NCI-H2227 treated with DMSO at 0.1 percent for 48 hours (cell line): ENCODE results near the gene APH1B.
A peak's percentile ranks its signal among the peaks of the same experiment; 100 is the strongest.
"Not testable (repeated sequence)": the region's sequence is repeated elsewhere in the genome, so short reads cannot be mapped to it uniquely, and the experiment has no call there.

Experiments used
- DNase-seq: peaks from one replicate; lab custom pipeline; 2025; lab: John Stamatoyannopoulos, UW

The APH1B gene

DNA sequence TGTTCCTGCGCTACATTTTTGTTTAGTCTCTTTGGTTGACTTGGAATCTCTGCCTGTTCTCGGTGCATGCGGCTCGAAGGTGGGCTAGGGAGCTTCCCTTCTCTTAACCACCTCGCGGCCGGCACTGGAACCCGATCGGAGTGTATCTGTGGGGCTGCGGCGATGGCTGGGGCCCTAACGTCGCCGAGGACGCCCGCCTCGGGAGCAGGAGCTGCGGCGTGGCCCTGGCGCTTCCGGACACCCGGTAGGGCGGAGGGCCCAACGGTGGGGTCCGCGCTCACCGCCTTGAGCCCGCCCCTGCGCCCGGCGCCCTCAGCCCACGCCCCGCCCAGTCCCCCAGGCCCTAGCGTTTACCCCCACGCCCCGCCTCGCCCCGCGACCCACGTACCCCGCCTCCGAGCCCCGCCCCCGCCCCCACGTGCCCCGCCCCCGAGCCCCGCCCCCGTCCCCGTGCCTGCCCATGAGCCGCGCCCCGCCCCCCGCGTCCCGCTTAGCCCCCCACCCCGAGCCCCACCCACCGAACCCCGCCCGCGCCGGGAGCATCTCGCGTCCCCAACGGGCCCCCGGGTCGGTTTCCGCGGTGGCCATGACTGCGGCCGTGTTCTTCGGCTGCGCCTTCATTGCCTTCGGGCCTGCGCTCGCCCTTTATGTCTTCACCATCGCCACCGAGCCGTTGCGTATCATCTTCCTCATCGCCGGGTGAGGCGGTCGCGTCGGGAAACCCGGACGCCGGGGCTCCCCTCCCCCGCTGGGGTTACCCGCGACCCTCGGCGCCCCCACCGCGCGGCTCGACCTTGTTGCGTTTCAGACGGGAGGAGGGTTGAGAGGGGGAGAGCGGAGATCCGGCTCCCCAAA is at the start of gene APH1B:
Gene APH1B, plus strand, starts transcription at position 568 of the 855 bp plus-strand sequence. Its CDS starts 19 bp downstream, at position 587.
- peak; percentile 27 for DNase-seq

DNA sequence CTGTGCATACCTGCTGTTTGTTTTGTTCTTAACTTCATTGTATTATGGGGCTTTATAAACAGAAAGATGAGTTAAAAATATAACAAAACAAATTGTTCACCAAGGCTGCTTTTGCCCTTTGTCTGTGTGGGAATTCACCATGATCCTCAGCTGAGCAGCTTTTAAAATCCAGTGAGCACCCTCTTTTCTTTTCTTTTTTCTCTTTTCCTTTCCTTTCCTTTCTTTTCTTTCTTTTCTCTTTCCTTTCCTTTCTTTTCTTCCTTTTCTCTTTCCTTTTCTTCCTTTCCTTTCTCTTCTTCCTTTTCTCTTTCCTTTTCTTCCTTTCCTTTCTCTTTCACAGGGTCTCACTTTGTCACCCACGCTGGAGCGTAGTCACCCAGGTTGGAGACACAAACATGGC is 49.7 kb upstream of the APH1B start:
- no peak for DNase-seq

DNA sequence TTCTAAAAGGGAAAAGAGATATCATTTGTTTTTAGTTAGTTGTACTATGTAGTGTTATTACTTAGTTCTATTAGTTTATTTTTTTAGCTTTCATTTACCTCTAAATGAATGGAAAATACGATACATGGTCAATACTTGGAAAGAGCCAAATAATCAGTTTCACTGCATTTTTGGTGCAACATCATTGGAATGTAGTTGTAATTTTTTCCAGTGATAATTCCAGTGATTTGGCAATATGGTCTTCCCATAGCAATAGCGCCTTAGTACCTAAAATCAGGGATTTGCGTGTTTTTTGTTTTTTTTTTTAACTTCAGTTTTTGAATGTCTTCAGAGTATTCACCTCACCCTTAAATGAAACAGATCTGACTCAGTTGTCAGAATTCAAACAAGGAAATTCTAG is 46.2 kb upstream of the APH1B start:
- DNase-seq: no peak

GRCh38 chr15:63231706-63232105 is 45.7 kb upstream of the APH1B start:
- DNase-seq: no peak

DNA sequence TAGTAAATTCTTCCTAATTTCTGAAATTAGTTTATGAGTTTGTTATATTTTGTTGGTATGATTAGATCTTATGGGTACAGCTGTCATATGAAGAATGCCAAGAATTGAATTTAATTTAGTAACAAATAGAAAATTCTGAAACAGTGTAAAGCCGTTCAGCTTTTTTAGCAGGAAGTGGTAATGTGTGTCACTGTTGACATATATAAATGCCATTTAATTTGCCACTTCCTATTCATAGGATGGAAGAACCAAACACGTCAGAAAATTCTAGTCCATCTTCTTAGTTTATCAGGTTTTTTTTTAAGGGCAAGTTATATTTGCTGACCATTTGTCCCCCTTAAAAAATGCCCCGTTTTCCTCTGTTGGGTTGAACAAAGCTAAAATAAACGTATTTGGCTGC is 45.0 kb upstream of the APH1B start:
- no peak for DNase-seq

DNA sequence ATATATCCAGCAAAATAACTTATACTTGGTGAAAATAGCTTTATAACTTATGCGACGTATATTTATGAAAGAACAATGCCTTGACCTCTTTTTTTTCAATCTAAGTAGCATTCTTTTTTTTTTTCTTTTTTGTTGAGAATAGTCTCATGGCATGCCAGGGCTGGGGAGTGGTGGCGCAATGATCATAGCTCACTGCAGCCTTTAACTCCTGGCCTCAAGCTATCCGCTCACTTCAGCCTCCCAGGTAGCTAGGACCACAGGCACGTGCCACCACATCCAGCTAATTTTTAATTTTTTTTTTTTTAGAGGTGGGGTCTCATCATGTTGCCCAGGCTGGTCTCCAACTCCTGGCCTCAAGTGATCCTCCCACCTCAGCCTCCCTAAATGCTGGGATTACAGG is 44.5 kb upstream of the APH1B start:
- no peak for DNase-seq

GRCh38 chr15:63233667-63234423 is 43.6 kb upstream of the APH1B start:
- DNase-seq: no peak

DNA sequence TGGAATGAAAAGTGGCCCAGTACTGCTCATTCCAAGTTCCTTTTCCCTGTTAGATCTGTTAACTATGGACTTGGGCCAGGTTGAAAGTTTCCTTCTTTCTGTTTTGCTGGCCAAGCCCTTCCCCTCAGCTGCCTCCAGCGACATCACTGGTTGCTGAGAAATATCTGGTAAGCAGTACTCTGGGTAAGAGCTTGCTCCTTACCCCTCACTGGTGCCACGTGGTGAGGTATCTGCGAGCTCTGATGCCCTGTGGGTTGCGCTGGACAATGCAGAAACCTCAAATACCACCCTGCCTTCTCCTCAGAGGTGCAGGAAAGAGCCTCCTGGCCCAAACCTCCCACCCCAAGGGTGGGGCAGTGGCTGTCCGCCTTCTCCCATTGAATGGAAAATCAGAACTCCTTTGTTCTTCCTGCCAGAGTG is 42.9 kb upstream of the APH1B start:
- DNase-seq: no peak

DNA sequence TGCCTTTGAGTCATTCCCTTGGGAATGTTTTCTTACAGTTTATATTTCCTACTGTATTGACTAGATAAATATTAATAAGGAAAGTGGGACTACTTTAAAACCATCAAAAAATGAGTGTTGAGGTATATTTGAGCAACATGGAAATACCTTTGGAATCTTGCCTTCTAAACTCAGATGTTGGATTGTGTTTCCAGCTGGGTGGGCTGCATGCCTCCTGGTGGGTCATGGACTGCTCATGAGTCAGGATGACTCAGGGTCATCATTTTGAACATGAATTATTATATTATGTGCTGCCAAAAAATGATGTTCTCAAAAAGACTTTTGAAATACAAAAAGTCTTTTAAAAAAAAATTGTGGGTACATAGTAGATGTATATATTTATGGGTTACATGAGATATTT is 41.1 kb upstream of the APH1B start:
- no peak for DNase-seq

- not testable (repeated sequence) for DNase-seq
Measured at GRCh38 chr15:63237086-63237485, 40.3 kb upstream of the APH1B start.

GRCh38 chr15:63238171-63238570 is 39.2 kb upstream of the APH1B start:
- DNase-seq: no peak

- DNase-seq: no peak
Measured at GRCh38 chr15:63238796-63239195, 38.6 kb upstream of the APH1B start.

DNA sequence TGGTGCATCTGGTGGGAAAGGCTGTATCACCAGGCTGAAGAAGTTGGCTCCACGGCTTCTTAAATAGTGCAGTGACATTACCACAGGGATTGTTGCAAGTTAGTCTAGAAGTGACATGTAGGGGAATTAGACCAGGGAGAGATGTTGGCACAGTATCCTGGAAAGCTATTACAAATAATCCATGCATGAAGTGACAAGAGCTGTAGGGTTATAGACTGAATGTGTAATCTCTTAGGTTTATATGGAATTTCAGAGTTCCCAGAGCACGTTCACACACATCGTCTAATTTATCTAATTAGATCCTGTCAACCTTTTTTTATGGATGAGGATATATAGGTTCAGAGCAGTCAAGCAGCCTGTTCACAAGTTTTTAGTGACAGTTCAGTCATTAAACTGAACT is 37.3 kb upstream of the APH1B start:
- DNase-seq: no peak

GRCh38 chr15:63241316-63241715 is 36.1 kb upstream of the APH1B start:
- DNase-seq: no peak

- DNase-seq: no peak
Measured at GRCh38 chr15:63243101-63243500, 34.3 kb upstream of the APH1B start.

GRCh38 chr15:63243776-63244175 is 33.6 kb upstream of the APH1B start:
- DNase-seq: no peak

DNA sequence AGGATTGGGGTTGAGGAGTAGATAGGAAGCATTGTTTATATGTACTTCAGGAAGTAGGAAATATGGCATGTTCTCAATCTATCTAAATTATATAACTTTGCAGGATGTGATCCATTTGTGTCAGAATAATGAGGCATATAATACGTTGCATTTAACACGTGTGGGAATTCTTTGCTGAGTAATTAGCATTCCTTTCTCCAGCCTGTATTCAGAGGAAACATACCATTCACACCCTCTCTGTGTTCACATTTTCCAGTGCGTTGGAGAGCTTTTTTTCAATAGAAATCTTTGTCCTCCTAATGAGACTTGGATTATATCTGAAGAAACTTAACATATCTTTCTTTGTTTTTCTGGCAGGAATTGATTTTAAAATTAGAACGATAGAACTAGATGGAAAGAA is 33.0 kb upstream of the APH1B start:
- no peak for DNase-seq

GRCh38 chr15:63244976-63245645 is 32.3 kb upstream of the APH1B start:
- DNase-seq: no peak

DNA sequence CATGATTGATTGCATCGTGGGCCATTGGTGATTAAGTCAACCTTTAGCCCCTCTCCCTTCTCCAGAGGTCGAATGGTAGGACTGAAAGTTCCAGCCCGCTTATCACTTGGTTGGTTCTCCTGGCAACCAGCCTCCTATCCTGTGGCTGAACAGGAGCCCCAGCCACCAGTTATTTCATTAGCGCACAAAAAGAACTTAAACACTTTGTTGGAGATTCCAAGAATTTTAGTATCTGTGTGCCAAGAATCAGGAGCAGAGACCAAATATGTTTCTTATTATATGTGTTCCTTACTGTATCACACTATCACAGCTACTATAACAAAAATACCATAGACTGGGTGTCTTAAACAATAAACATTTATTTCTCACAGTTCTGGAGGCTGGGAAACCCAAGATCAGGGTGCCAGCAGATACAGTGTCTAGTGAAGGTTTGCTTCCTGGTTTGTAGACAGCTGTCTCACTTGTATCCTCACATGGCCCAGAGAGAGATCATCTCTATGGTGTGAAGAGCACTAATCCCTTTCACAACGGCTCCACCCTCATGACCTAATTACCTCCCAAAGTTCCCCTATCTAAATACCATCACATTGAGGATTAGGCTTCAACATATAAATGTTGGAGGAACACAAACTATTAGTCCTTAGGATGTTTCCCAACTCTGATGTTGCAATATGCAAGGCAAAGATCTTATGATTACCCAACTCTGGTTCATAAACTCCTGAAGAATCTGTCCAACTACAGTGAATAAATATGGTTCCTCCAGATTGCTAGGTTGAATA is 30.5 kb upstream of the APH1B start:
- no peak for DNase-seq

GRCh38 chr15:63250312-63250965 is 27.0 kb upstream of the APH1B start:
- no peak for DNase-seq

DNA sequence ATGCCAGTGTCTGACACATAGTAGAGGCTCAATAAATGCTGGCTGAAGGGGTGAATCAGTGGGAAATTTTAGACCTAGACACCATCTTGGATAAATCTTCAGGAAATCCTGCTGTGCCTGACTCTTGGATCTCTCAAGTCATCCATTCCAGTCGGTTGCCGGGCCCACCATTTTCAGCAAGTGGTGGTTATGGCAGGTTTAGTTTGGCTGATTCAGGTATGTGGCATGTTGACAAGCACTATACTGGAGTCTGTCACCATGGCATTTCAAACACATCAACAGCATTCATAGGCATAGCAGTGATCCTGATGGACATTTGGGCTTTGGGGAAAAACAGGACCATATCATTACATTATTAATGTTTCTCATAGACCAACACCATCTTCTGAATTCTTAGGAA is 25.7 kb upstream of the APH1B start:
- no peak for DNase-seq
